HEK293 (cell line): Measurements from ENCODE around the gene KCNK1.

Experiments
- BCL11A ChIP-seq: fragments of 450-650 bp; formaldehyde crosslinking; IDR thresholded peaks from 2 replicates; pipeline ENCODE4 v1.5.1; 2016; ENCODE audit warnings: low read depth, missing biosample characterization, missing genetic modification characterization
- SCRT2 ChIP-seq: fragments of 450-650 bp; formaldehyde crosslinking; IDR thresholded peaks from 2 replicates; pipeline ENCODE4 v1.5.1; 2016; ENCODE audit warnings: missing biosample characterization, missing genetic modification characterization
- SP7 ChIP-seq: fragments of 450-650 bp; formaldehyde crosslinking; IDR thresholded peaks from 2 replicates; pipeline ENCODE4 v1.5.1; 2016; ENCODE audit warnings: missing biosample characterization, missing genetic modification characterization
- ZBTB1 ChIP-seq: fragments of 450-650 bp; formaldehyde crosslinking; IDR thresholded peaks from 2 replicates; pipeline ENCODE4 v1.5.1; 2016; ENCODE audit warnings: missing biosample characterization, missing genetic modification characterization
- ZBTB20 ChIP-seq: fragments of 450-650 bp; formaldehyde crosslinking; IDR thresholded peaks from 2 replicates; pipeline ENCODE4 v1.5.1; 2016; ENCODE audit warnings: missing biosample characterization, missing genetic modification characterization
- ZBTB48 ChIP-seq: fragments of 450-650 bp; formaldehyde crosslinking; IDR thresholded peaks from 2 replicates; pipeline ENCODE4 v1.5.1; 2016; ENCODE audit warnings: missing biosample characterization, missing genetic modification characterization
- ZIC2 ChIP-seq: fragments of 450-650 bp; formaldehyde crosslinking; IDR thresholded peaks from 2 replicates; pipeline ENCODE4 v1.5.1; 2016; ENCODE audit warnings: missing biosample characterization, missing genetic modification characterization
- ZNF26 ChIP-seq: fragments of 450-650 bp; formaldehyde crosslinking; IDR thresholded peaks from 2 replicates; pipeline ENCODE4 v1.5.1; 2016; ENCODE audit warnings: missing biosample characterization, missing genetic modification characterization
- ZNF335 ChIP-seq: fragments of 450-650 bp; formaldehyde crosslinking; conservative IDR thresholded peaks from 2 replicates; pipeline ENCODE4 v1.5.1; 2016; ENCODE audit warnings: missing biosample characterization, missing genetic modification characterization
- ZNF423 ChIP-seq: fragments of 450-650 bp; formaldehyde crosslinking; IDR thresholded peaks from 2 replicates; pipeline ENCODE4 v1.5.1; 2016; ENCODE audit warnings: missing biosample characterization, missing genetic modification characterization
- ZNF521 ChIP-seq: fragments of 450-650 bp; formaldehyde crosslinking; IDR thresholded peaks from 2 replicates; pipeline ENCODE4 v1.5.1; 2017; ENCODE audit warnings: missing biosample characterization, mild to moderate bottlenecking, missing genetic modification characterization
- ZNF530 ChIP-seq: fragments of 450-650 bp; formaldehyde crosslinking; IDR thresholded peaks from 2 replicates; pipeline ENCODE4 v1.5.1; 2016; ENCODE audit warnings: low read depth, missing biosample characterization, missing genetic modification characterization
- ZNF707 ChIP-seq: fragments of 450-650 bp; formaldehyde crosslinking; IDR thresholded peaks from 2 replicates; pipeline ENCODE4 v1.5.1; 2016; ENCODE audit warnings: missing biosample characterization, missing genetic modification characterization
- ZNF747 ChIP-seq: fragments of 450-650 bp; formaldehyde crosslinking; IDR thresholded peaks from 2 replicates; pipeline ENCODE4 v1.5.1; 2016; ENCODE audit warnings: missing biosample characterization, missing genetic modification characterization
- ZNF791 ChIP-seq: fragments of 450-650 bp; formaldehyde crosslinking; IDR thresholded peaks from 2 replicates; pipeline ENCODE4 v1.5.1; 2016; ENCODE audit warnings: missing biosample characterization, missing genetic modification characterization
- TF ChIP-seq, protein P1 (sequence below): fragments of 450-650 bp; formaldehyde crosslinking; IDR thresholded peaks from 2 replicates; pipeline ENCODE4 v1.5.1; 2016; ENCODE audit warnings: missing biosample characterization, missing genetic modification characterization
- TF ChIP-seq, protein P2 (sequence below): fragments of 450-650 bp; formaldehyde crosslinking; IDR thresholded peaks from 2 replicates; pipeline ENCODE4 v1.5.1; 2016; ENCODE audit warnings: missing biosample characterization, missing genetic modification characterization
- TF ChIP-seq, protein P3 (sequence below): fragments of 450-650 bp; formaldehyde crosslinking; IDR thresholded peaks from 2 replicates; pipeline ENCODE4 v1.5.1; 2016; ENCODE audit warnings: missing biosample characterization, missing genetic modification characterization, low read depth
- TF ChIP-seq, protein P4 (sequence below): fragments of 450-650 bp; formaldehyde crosslinking; IDR thresholded peaks from 2 replicates; pipeline ENCODE4 v1.5.1; 2017; ENCODE audit warnings: missing biosample characterization, missing genetic modification characterization

Gene KCNK1

GRCh38 chr1:233587958-233588799 lies 25.7 kb upstream of the KCNK1 start (continued):
- TF ChIP-seq, protein P1, sequence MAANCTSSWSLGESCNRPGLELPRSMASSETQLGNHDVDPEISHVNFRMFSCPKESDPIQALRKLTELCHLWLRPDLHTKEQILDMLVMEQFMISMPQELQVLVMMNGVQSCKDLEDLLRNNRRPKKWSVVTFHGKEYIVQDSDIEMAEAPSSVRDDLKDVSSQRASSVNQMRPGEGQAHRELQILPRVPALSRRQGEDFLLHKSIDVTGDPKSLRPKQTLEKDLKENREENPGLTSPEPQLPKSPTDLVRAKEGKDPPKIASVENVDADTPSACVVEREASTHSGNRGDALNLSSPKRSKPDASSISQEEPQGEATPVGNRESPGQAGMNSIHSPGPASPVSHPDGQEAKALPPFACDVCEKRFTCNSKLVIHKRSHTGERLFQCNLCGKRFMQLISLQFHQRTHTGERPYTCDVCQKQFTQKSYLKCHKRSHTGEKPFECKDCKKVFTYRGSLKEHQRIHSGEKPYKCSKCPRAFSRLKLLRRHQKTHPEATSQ (tag by site-specific recombination) = no peak
- TF ChIP-seq, protein P2, sequence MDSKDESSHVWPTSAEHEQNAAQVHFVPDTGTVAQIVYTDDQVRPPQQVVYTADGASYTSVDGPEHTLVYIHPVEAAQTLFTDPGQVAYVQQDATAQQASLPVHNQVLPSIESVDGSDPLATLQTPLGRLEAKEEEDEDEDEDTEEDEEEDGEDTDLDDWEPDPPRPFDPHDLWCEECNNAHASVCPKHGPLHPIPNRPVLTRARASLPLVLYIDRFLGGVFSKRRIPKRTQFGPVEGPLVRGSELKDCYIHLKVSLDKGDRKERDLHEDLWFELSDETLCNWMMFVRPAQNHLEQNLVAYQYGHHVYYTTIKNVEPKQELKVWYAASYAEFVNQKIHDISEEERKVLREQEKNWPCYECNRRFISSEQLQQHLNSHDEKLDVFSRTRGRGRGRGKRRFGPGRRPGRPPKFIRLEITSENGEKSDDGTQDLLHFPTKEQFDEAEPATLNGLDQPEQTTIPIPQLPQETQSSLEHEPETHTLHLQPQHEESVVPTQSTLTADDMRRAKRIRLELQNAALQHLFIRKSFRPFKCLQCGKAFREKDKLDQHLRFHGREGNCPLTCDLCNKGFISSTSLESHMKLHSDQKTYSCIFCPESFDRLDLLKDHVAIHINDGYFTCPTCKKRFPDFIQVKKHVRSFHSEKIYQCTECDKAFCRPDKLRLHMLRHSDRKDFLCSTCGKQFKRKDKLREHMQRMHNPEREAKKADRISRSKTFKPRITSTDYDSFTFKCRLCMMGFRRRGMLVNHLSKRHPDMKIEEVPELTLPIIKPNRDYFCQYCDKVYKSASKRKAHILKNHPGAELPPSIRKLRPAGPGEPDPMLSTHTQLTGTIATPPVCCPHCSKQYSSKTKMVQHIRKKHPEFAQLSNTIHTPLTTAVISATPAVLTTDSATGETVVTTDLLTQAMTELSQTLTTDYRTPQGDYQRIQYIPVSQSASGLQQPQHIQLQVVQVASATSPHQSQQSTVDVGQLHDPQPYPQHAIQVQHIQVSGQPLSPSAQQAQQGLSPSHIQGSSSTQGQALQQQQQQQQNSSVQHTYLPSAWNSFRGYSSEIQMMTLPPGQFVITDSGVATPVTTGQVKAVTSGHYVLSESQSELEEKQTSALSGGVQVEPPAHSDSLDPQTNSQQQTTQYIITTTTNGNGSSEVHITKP = peak; percentile 80
- TF ChIP-seq ZBTB48 (tag by site-specific recombination) (peak; percentile 54; the same call in 1 of the 2 replicates), ZNF707 (no peak), ZIC2 (peak; percentile 72), ZBTB1 (tag by site-specific recombination) (no peak), ZNF423 (no peak), SP7 (tag by site-specific recombination) (no peak), ZNF530 (no peak), ZBTB20 (tag by site-specific recombination) (no peak), ZNF335 (peak; percentile 48; the same call in 1 of the 2 replicates), SCRT2 (tag by site-specific recombination) (no peak), ZNF791 (tag by site-specific recombination) (no peak), ZNF747 (tag by site-specific recombination) (no peak), ZNF26 (no peak), BCL11A (tag by site-specific recombination) (no peak), ZNF521 (tag by site-specific recombination) (no peak)
- TF ChIP-seq, protein P3, sequence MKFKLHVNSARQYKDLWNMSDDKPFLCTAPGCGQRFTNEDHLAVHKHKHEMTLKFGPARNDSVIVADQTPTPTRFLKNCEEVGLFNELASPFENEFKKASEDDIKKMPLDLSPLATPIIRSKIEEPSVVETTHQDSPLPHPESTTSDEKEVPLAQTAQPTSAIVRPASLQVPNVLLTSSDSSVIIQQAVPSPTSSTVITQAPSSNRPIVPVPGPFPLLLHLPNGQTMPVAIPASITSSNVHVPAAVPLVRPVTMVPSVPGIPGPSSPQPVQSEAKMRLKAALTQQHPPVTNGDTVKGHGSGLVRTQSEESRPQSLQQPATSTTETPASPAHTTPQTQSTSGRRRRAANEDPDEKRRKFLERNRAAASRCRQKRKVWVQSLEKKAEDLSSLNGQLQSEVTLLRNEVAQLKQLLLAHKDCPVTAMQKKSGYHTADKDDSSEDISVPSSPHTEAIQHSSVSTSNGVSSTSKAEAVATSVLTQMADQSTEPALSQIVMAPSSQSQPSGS = no peak
- TF ChIP-seq, protein P4, sequence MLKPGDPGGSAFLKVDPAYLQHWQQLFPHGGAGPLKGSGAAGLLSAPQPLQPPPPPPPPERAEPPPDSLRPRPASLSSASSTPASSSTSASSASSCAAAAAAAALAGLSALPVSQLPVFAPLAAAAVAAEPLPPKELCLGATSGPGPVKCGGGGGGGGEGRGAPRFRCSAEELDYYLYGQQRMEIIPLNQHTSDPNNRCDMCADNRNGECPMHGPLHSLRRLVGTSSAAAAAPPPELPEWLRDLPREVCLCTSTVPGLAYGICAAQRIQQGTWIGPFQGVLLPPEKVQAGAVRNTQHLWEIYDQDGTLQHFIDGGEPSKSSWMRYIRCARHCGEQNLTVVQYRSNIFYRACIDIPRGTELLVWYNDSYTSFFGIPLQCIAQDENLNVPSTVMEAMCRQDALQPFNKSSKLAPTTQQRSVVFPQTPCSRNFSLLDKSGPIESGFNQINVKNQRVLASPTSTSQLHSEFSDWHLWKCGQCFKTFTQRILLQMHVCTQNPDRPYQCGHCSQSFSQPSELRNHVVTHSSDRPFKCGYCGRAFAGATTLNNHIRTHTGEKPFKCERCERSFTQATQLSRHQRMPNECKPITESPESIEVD (tag by site-specific recombination) = 0 out of 2 replicates have a peak, but pooled peaks have one; percentile 33
